ES-I3 (cell line): ENCODE results near the gene STN1.

Source experiments
- H3K36me3 ChIP-seq: 2 replicates; pipeline ENCODE4 v1.6.1; 2013; ENCODE audit warnings: mild to moderate bottlenecking, low read length, control low read depth, moderate library complexity; ENCODE audit not compliant: insufficient read depth
- H3K4me1 ChIP-seq: 2 replicates; pipeline ENCODE4 v1.6.1; 2013; ENCODE audit warnings: mild to moderate bottlenecking, control low read depth, low read length; ENCODE audit not compliant: insufficient read depth
- H3K9ac ChIP-seq: 2 replicates; pipeline ENCODE4 v1.6.1; 2013; ENCODE audit warnings: low read depth, mild to moderate bottlenecking, low read length, moderate library complexity
- H3K9me3 ChIP-seq: 2 replicates; pipeline ENCODE4 v1.6.1; 2013; ENCODE audit warnings: mild to moderate bottlenecking, low read length, moderate library complexity; ENCODE audit not compliant: control insufficient read depth, insufficient read depth

Gene STN1

DNA sequence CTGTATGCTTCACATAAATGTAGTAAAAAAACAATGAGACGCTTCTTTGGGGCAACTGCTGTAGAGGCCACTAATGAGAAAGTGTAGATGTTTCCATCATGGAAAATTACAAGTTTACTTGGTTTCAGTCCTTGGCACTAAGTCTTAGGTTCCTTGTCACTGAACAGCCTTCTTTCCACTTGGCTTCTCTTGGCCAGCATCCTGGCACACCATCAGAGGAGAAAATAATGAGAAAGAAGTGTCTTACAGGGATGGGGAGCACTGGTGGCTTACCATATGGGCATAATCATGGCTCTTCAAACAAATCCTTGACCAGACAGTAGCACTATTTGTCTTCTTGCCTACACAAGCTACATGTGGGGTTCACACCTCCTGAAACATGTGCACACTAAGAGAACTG lies 40.1 kb downstream of the STN1 start:
- H3K4me1 ChIP-seq: no peaks in the 10 kb centered on the region
- H3K9me3 ChIP-seq: no peaks in the 10 kb centered on the region
- no peaks in the 10 kb centered on the region; the same call in none of the 2 replicates for H3K36me3 ChIP-seq
- H3K9ac ChIP-seq: no peak overlapping the region

DNA sequence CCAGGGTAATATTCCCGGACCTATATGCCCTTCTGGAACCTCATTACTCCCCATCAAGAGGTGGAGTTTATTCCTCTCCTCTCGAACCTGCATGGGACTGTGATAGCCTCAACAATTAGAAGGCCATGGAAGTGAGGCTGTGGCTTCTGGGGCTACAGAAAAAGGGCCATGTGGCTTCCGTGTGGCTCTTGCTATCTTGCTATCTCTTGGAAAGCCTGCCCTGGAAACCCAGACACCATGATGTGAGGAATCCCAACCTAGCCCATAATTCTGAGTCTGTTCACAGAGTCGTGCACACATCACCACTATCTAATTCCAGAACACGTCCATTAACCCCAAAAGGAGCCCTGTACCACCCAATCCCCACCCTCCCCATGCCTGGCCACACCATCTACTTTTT lies 41.8 kb downstream of the STN1 start:
- Histone ChIP-seq H3K4me1 (peaks cover under 1% of the 10 kb centered on the region; the same call in 1 of the 2 replicates), H3K36me3 (no peaks in the 10 kb centered on the region; the same call in 1 of the 2 replicates), H3K9ac (no peak overlapping the region), H3K9me3 (no peaks in the 10 kb centered on the region)

DNA sequence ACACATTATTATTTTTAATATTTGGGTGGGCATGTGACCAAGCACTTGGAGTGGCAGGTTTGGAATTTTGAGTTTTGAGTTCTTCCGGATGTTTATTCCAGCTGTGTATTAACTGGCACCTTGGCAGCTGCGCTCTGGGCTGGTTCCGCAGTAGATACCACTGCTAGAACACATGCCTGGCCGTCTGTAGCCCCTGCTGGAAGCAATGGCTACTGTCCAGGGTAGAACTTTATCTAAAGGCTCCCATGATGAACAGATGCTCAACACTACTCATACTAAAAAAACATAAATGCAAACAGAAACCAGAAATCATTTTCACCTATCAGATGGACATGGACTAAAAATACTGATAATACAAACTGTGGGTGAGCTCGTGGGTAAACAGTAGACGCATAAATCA lies 43.3 kb downstream of the STN1 start:
- no peaks in the 10 kb centered on the region for H3K36me3 ChIP-seq
- H3K9me3 ChIP-seq: no peaks in the 10 kb centered on the region
- H3K4me1 ChIP-seq: peaks cover 12% of the 10 kb centered on the region; the same call in 1 of the 2 replicates
- no peak overlapping the region for H3K9ac ChIP-seq

DNA sequence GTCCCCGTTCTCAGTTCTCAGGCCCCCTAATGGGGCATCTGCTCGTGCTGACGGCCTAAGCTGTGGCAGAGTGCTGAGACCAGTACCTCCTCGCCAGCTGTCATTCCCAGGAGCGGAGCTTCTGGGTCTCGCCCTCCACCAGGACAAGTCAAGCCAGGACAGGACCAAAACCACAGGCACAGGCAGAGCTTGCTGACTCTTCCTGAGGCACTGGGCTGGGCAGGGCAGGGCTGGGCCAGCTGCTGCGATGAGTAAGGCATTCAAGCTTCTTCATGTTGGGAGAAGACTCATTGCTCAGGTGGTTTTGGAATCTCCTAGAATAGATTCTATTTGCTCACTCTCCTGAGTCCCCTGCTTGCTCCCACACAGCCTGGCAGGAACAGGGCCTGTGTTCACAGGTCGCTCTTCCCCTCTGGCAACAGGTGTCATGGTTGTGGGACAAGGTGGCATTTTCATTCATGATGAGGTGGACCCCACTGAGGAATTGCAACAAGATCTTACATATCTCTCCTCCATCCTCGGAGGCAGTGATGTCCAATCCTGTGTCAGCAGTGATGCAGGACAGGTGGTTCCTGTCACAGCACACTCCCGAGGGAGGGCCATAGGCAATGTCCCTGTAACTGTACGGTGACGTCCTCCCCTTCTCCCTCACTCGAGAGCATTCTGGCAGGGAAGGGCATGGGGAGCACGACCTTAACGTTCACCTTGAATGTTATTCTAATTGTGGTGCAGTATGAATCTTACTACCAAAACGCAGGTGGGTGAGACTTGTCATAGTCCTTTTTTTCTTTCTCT lies 45.6 kb downstream of the STN1 start:
- H3K36me3 ChIP-seq: no peaks in the 10 kb centered on the region
- H3K4me1 ChIP-seq: peaks cover 12% of the 10 kb centered on the region; the same call in 1 of the 2 replicates
- no peak overlapping the region for H3K9ac ChIP-seq
- H3K9me3 ChIP-seq: no peaks in the 10 kb centered on the region

DNA sequence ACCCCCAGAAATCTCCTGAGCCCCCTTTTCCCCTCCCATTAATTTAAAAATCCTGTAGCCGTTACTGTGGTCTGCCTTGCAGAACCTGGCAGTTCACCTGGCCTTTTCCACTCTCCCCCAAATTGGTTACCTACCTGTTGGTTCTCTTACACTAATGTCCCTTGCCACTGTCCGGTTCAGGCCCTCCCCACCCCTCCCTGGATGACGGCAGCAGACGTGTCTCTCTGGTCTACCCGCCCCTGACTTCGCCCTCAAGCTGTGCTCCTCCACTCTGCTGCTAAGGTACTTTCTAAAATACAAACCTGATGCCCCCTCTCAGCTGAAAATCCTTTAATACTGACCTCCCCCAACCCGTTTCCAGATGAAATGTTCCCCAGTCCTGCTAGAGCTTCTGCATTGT lies 47.0 kb downstream of the STN1 start:
- no peaks in the 10 kb centered on the region for H3K9me3 ChIP-seq
- H3K4me1 ChIP-seq: peaks cover 12% of the 10 kb centered on the region; the same call in 1 of the 2 replicates
- no peaks in the 10 kb centered on the region for H3K36me3 ChIP-seq
- no peak overlapping the region for H3K9ac ChIP-seq

DNA sequence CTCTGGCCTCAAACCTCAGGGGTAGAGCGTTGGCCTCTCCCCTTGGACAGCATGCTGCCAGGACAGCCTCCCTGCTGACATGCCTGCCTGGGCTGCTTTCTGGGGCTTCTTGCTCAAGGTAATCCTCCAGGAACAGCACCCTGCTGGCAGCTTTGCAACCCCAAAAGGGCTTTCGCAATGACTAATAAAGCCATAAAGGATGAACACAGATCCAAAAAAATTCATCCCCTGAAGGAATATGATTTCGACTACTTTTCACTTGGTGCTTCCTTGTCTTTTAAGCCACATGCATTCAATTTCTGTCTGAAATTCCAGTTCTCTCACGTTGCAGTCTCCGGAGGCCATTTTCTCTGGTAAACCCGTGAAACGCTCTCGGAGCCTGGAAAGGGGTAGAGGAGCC lies 47.5 kb downstream of the STN1 start:
- Histone ChIP-seq H3K4me1 (peaks cover 12% of the 10 kb centered on the region; the same call in 1 of the 2 replicates), H3K9me3 (no peaks in the 10 kb centered on the region), H3K36me3 (no peaks in the 10 kb centered on the region), H3K9ac (no peak overlapping the region)

DNA sequence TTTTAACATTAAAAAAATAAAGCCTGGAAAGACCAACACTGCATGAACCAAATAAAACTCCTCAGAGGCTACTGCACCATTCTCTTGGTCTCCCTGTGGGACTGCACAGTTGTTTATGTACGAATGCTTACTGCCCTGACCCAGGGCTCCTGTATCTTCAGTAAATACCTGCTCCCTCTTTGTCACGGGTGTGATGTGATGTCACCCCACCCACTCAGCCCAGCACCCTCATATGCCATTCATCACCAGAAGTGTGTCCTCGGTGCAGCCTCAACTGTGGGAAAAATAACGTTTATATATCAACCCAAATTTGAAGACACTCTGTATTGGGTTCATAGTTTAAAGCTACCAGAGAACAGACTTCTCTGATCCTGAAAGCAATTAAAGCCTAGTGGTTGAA lies 48.6 kb downstream of the STN1 start:
- H3K9me3 ChIP-seq: no peaks in the 10 kb centered on the region
- no peak overlapping the region for H3K9ac ChIP-seq
- no peaks in the 10 kb centered on the region for H3K36me3 ChIP-seq
- H3K4me1 ChIP-seq: peaks cover 12% of the 10 kb centered on the region; the same call in 1 of the 2 replicates

DNA sequence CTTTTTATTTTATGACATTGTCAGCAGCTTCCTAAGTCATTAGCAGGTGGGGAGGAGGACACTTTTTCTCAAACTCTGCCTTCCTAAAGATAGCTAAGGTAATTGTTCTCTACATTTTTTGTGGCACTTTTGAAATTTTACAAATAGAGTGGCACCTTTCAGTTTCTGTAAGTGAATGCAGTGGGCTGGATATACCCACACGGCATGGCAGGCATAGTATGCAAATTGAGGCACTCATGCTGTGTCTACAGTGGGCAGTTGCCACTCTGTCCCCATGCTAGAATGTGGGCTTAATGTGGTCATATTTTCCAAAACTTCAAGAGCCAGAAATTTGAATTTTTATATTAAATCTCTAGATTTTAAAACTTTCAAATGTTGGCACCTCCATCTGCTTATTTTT lies 49.8 kb downstream of the STN1 start:
- peaks cover 12% of the 10 kb centered on the region; the same call in 1 of the 2 replicates for H3K4me1 ChIP-seq
- no peaks in the 10 kb centered on the region for H3K9me3 ChIP-seq
- H3K9ac ChIP-seq: no peak overlapping the region
- H3K36me3 ChIP-seq: no peaks in the 10 kb centered on the region

DNA sequence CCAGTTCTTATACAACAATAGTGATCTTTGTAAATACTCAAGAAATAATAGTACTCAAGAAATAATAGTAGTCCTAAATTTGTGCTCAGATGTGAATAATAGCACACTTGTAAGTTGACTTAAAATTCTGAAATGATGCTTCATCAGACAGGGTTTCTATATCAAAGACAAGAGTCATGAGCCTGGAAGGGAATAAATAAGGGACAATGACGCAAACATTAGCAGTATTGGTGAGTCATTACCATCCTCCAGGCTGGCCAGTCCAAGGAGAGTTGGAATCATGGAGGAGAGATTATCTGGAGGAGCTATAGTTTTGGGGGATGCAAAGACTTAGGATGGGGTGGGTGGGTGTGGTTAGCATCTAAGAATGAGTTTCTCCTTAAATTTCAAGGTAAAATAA lies 56.5 kb downstream of the STN1 start:
- H3K4me1 ChIP-seq: no peaks in the 10 kb centered on the region
- no peak overlapping the region for H3K9ac ChIP-seq
- H3K36me3 ChIP-seq: no peaks in the 10 kb centered on the region
- no peaks in the 10 kb centered on the region for H3K9me3 ChIP-seq

DNA sequence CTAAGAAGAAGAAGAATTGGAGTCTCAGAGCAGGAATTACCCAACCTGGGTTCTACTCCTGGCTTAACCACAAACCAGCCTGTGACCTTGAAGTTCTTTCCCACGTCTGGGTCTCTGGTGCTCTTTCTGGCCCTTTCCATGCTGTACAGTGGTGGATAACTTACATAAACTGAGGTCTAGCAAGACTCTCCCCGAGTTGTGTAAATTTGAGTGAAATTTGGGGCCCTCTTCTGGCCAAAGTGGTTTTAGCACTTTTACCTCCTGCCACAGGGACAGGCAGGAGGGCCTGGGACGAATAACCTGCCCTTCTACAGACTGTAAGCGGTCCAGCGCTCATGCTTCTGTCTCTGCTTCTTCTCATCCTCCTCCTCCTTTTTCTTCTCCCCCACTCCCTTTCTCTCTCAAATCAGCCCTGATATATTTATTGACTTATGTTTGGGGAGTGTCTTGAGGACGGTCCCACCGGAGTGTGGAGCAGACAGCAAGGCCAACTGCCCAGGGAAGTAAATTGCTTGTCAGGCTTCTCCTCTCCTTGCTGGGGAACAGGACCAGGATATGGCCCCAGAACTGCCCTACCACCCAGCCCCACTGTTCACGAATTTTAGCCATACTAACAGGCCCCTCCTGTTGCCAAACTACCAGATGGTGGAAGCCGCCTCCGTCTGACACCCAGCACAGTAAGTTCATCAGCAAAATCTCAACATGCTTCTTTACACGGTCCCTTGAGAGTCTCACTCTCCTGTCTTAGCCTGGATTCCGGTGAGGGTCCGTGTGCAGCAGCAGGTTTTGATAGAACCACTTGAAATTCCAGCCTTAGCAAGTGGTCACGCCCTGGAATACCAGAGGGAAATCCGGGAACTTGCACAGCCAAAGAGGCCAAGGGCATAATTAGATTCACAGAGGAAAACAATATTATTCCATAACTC lies 58.6 kb downstream of the STN1 start:
- Histone ChIP-seq H3K9me3 (no peaks in the 10 kb centered on the region), H3K9ac (no peak overlapping the region), H3K36me3 (no peaks in the 10 kb centered on the region), H3K4me1 (no peaks in the 10 kb centered on the region)

DNA sequence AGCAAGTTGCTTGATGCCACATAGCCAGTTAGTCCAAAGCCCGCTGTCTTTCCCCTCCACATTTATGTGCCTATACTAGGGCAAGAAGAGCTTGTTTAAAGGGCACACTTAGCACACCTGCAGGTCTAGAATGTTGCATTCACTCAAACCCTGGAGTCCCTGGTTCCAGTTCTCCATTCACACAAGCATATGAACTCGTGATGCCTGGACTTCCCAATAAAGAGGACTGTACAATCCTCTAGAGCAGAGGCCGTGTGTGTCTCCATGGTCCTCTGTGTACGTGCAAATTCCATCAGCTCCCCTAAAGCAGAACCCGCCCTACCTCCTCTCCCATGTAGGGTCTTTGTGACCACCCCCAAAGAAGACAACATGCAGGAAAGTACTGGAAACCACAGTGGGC lies 59.6 kb downstream of the STN1 start:
- H3K4me1 ChIP-seq: peaks cover 5% of the 10 kb centered on the region; the same call in 1 of the 2 replicates
- H3K9me3 ChIP-seq: no peaks in the 10 kb centered on the region
- no peak overlapping the region for H3K9ac ChIP-seq
- H3K36me3 ChIP-seq: no peaks in the 10 kb centered on the region

DNA sequence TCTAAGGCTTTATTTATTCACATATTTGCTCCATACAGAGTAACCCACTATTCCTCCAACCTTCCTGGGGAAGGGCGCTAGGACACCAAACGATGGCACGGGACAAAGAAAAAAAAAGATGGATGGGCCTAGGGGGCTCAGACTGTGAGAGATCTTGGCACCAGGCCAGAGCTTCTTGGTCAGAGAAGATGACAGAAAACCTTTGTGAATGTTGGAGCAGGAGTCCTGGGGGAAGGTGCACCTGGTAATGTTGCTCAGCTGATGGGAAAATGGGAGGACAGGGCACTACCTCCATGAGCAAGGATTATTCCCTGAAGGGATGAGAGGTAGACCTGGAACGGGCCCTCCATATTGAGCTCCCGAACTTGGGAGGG lies 61.2 kb downstream of the STN1 start:
- Histone ChIP-seq H3K36me3 (no peaks in the 10 kb centered on the region), H3K4me1 (peaks cover 5% of the 10 kb centered on the region; the same call in 1 of the 2 replicates), H3K9ac (no peak overlapping the region), H3K9me3 (no peaks in the 10 kb centered on the region)

DNA sequence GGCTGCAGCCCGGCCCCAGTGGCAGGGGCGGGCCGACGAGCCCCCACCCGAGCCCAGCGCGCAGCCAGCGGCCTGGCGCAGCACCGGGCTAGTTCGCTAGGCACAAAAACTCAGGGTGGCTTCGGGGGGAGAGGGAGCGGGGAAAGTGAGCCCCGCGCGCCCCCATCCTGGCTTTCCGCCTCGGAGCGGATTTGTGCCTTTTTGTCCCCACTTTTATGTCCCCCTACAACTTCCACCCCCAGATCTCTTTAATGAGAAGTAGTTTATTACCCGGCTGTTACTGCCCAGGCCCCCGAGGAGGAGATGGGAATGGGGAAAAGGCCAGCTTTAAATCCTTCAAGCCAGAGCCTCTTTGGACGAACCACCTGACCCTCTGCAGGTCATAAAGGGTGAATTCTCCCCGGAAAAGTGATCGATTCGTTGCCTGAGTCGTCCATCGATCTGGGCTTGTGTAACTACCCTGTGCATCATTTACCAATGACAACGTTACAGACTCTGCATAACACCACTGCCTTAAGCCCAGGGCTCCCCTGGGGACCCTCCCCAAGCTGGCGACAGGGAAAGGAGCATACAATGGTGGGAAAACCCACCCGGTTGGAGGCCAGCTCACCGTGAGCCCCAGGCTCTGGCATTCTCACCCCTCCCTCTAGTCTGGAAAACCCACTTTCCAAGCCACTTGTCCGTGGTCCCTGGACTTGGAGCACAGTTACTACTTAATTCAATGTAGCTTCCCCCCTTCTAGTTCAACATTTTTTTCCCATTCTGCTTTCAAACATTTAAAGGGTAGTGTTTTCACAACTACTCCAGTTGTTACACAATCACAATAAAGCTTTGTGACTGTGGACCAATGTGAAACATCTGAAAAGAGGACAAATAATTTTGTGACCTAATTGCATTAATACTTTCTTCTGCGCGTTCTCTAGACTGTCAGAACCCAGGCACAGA lies 61.9 kb downstream of the STN1 start:
- no peaks in the 10 kb centered on the region for H3K36me3 ChIP-seq
- no peaks in the 10 kb centered on the region for H3K9me3 ChIP-seq
- H3K9ac ChIP-seq: peak overlapping the region; percentile 70; the same call in 1 of the 2 replicates
- peaks cover 5% of the 10 kb centered on the region; the same call in 1 of the 2 replicates for H3K4me1 ChIP-seq

DNA sequence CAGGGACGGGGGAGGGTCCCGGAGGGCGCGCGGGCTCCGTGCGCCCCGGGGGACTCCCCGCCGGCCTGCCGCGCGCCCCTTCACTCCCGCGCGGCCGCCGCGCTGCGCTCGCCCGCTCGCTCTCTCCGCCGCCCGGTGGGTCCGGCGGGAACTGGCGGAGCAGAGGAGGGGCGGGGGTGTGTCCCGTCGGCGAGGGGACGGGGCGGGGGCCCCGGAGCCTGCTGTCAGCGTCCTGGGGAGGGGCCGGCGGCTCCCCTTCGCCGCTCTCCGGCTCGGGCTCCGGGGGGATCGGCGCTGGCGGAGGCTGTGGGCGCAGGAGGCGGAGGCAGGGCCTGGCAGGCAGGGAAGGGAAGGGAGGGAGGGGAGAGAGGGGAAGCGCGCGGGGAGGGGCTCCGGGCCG lies 62.6 kb downstream of the STN1 start, which contains the start of gene SH3PXD2A:
Gene SH3PXD2A, minus strand, starts transcription at position 153 of the 400 bp plus-strand sequence. CDS start 310 bp downstream, outside the sequence.
- H3K36me3 ChIP-seq: no peaks in the 10 kb centered on the region
- H3K9me3 ChIP-seq: no peaks in the 10 kb centered on the region
- H3K4me1 ChIP-seq: peaks cover 7% of the 10 kb centered on the region; the same call in 1 of the 2 replicates
- H3K9ac ChIP-seq: peak within 1 kb of the TSS; percentile 79
